Cardiac fibroblast (primary cell): ENCODE results near the gene ERICH3.

ENCODE experiments used
- DNase-seq, 2 donors: peaks; one replicate each; pipeline versions ENCODE4 v3.0.0 to v3.0.0-alpha.2; 2010; ENCODE audit warnings: low read depth in 2 of 2
- H3K4me3 ChIP-seq, 2 donors: replicated peaks in 1 of 2; 1 replicate in 1 of 2; 2 replicates in 1 of 2; pipeline ENCODE4 v1.5.1; 2011; ENCODE audit warnings: low read depth in 2 of 2, low read length in 2 of 2, mild to moderate bottlenecking in 2 of 2, moderate library complexity in 1 of 2
- TF ChIP-seq, protein P1 (sequence below): IDR thresholded peaks from one replicate; pipeline ENCODE4 v1.5.1; 2011; ENCODE audit warnings: low read depth, mild to moderate bottlenecking, low read length, inconsistent platforms

ERICH3 gene, protein sequence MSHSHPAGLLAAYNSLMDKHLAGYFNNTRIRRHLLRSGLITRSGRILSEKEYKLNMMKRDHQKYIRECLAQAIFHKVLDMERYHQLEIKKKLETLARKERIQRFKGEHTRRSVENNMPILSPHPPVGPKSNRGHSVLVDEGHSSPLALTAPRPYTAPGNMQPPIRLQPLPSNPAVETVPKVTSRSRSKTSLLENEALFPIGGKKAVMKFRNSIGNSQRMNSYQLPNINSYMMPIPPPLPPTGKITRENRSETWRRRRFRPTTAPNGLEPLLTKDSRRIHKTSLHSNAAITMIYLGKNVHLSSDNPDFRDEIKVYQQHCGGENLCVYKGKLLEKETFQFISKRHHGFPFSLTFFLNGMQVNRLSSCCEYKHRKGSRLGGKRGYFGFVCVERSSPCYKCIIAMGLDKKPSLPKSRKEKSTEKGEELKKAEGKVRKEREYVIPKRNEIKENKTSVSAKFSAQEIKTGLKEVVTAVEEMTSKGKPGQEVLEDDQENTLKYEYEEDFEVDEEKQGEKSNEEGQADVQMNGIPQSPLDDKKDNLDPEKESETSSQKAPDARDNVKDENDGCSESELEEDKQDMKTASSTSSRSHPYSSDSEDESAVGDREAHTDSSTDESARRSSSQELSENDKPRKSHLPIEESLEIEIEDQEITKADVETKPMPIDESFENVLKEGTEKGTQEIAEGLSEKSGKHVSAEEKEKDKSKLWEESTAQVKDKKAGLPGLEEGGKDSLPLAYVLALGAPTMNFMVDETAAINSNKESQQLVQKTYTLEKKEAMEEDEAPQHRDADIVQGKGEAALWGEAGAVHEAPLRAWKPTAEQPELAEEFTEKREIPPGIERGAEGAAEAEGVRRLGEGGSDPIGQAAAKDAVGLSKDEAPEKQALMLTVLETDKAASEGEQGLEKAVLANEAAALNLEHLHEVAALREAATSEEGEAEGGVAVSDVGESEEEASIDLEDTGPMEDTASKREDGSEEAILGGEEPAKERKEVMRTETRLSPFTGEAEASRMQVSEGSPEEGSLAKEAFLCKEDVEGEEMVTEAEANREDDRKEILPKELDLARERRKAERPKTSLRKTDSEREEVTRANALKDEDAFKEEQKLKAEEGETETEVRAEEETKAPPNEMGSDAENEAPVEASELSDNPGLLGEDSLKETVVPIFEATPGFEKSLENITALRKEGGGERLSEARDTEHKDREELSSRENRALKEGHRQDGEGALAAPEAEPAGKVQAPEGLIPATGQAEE (N-terminal part only)

GRCh38 chr1:74673351-74674111 is at the start of gene ERICH3:
ERICH3 (minus strand) TSS chr1:74673792; CDS start chr1:74673519, 273 bp downstream.
- H3K4me3 ChIP-seq, result no peak within 1 kb of the TSS
- TF ChIP-seq, protein P1, sequence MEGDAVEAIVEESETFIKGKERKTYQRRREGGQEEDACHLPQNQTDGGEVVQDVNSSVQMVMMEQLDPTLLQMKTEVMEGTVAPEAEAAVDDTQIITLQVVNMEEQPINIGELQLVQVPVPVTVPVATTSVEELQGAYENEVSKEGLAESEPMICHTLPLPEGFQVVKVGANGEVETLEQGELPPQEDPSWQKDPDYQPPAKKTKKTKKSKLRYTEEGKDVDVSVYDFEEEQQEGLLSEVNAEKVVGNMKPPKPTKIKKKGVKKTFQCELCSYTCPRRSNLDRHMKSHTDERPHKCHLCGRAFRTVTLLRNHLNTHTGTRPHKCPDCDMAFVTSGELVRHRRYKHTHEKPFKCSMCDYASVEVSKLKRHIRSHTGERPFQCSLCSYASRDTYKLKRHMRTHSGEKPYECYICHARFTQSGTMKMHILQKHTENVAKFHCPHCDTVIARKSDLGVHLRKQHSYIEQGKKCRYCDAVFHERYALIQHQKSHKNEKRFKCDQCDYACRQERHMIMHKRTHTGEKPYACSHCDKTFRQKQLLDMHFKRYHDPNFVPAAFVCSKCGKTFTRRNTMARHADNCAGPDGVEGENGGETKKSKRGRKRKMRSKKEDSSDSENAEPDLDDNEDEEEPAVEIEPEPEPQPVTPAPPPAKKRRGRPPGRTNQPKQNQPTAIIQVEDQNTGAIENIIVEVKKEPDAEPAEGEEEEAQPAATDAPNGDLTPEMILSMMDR, result no peak
- peak; percentile 5 to 6 for DNase-seq

- no peak overlapping the region for H3K4me3 ChIP-seq
- TF ChIP-seq, protein P1, result no peak
- DNase-seq, result no peak
Measured at GRCh38 chr1:74717626-74718025, 44.0 kb upstream of the ERICH3 start.

DNA sequence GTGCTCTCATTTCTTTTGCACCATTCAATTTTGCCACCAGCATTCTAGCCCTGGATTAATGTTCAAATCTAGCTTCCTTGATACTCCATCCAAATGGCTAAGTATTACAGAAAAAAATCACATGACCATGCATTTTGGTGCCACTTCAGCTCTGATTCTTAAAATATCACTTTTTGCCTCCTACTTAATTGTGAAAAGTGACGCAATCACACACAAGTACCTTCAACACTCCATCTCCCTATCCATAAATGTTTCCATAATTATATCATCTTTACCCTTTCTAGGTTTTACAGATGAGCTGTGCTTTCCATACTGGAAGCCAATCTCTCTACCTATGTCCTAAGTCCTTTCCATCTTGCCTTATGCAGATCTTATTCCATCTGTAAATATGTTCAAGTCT is 43.2 kb upstream of the ERICH3 start:
- DNase-seq, result no peak
- TF ChIP-seq, protein P1, result no peak
- H3K4me3 ChIP-seq, result no peak overlapping the region

DNA sequence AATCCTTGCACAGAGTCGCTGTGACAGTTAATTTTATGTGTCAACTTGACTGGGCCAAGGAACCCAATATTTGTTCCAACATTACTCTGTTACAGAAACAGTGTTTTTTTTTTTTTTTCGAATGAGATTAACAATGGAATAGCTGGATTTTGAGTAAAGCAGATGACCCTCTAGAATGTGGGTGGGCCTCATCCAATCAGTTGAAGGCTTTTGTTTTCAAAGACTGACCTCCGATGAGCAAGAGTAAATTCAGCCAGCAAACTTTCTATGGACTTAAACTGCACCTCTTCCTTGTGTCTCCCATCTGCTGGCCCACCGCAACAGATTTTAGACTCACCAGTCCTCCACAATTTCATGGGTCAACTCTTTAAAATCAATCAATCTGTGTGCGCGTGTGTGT is 42.2 kb upstream of the ERICH3 start:
- TF ChIP-seq, protein P1, result no peak
- DNase-seq, result no peak
- no peak overlapping the region for H3K4me3 ChIP-seq

- DNase-seq, result no peak
- TF ChIP-seq, protein P1, result no peak
- H3K4me3 ChIP-seq, result no peak overlapping the region
Measured at GRCh38 chr1:74715236-74715502, 41.6 kb upstream of the ERICH3 start.
